ENCODE results near the gene SCAANT1.
A peak's percentile ranks its signal among the peaks of the same experiment; 100 is the strongest.

Gene SCAANT1

DNA sequence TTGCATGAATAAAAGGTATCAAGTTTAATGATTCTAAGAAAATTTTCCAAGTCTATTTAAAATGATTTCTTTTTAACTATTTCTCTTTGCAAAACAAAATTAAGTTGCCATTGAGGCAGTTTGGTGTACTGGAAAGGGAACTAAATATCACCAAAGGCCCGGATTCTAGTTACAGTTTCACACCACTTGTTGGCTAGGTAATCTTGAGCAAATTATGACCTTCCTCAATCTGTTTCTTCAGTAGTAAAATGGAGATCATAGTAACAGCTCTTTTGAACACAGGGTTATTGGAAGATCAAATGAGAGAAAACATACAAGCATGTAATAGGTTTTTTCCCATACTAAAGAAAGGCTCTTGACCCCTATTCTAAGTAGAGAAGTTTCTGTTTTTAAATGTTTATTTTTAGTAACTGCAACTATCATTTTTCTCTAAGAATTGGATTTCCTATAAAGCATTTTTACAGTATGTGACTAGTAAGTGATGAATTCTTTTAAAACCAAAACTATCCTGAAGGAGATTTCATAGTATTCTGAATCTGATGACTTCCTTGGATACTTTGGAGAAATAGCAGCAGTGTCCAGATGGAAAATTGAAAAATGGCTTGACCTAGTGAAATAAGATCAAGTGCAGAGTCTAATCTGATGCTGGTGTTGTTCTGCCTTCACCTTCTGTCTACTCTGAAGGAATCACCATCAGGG, 15.7 kb downstream of the SCAANT1 start:
- DNase-seq: no peak

- no peak for DNase-seq
Measured at GRCh38 chr3:63895422-63896189, 16.6 kb downstream of the SCAANT1 start.

DNA sequence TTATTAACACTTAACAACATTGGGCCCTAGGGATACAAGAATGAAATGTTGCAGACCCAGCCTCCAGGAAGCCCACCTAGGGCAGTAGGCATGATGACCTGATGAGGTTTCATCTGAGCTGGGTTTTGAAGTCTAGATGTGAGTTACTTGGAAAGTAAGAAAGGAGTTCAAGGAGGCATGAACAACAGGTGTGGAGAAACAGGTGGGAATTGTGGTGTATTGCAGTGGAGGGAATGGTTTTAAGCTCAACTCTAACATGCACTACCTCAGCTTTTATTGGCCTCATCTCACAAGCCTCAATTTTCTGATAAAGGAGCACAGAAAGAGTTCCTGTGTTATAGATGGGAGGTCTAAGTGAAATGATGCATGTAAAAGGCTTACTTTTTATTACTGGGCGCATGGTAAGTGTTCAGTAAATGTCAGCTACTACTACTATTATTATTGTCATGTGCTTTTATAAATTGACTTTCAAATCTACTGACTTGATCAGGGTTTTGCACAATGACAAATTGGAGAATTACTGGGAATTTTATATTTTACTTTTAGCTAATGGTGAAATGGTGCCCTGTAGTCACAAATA, 19.3 kb downstream of the SCAANT1 start:
- no peak for DNase-seq

DNA sequence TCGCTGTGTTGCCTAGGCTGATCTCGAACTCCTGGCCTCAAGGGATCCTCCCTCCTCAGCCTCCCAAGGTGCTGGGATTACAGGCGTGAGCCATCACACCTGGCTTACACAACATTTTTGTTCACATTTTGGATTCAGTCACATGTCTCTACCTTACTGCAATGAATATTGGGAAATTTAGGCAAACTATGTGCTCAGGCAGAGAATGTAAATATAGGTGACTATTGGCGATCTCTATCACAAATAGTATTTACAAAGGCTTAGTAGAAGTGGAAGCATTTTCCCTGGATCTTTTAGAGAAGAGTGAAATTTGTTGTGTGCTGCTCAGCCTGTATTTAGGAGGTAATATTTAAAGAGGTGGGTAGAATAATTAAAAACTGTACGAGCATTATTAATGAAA, 20.7 kb downstream of the SCAANT1 start:
- DNase-seq: no peak

- no peak for DNase-seq
Measured at GRCh38 chr3:63886858-63887257, 25.3 kb downstream of the SCAANT1 start.

GRCh38 chr3:63880653-63881052, 31.5 kb downstream of the SCAANT1 start:
- DNase-seq: no peak

DNA sequence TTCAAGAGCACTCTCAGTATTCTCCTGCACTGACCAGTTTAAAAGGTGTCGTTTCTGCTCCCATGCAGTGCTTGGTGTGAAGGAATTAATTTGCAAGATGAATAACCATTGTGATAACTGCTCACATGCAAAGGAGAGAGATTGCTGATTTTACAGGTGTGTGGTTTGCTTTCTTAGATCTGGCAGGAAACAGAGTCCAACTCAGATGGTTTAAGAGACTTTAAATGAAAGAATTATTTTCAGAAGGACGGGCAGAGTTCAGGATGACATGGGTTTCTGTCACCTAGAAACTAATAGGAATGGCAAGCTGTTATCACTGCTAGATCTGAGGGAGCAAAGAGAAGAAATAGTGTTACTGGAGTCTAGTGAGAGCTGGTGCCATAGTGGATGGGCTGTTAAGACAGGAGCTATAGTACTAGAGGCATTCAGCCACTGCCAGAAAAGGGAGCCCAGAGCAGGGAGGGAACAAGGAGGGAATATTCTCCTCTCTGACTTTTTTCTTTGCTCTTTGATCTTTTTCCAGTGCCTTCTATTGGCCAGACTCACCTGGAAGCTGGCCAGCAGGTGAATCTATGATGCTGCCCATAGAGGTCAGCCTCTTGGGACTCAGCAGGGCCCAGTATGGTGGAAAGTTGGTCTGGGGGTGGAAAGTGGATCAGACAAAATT, 33.7 kb downstream of the SCAANT1 start:
- DNase-seq: no peak

DNA sequence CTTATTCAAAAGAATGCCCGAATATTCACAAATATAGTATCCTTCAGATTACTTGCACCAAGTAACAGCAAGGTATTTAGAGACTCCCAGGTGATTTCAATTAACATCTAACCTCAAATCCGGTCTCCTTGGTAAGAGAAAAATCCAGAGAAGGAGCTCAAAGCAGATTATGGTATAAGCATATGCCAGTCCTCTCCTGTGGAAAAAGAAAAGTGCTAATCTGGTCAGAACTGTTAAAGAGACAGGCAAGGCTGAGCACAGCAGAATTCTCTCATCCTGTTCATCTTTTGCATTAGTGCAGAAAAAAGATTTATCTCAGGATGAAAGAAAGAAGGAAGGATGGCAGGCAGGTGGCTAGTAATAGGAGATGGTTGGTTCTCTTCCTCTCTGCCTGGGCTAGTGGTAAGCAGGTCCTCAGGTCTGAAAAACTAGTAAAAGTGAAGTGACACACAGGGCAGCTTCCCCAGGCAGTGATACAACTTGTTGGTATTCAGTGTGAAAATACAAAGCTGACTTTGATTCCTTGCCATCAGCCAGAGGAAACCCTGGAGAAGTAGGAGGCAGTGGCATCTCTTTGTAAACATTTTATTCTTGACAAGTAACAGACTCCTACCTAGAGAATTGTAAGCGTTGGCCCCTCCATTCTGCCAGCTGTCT, 34.3 kb downstream of the SCAANT1 start:
- no peak for DNase-seq

DNA sequence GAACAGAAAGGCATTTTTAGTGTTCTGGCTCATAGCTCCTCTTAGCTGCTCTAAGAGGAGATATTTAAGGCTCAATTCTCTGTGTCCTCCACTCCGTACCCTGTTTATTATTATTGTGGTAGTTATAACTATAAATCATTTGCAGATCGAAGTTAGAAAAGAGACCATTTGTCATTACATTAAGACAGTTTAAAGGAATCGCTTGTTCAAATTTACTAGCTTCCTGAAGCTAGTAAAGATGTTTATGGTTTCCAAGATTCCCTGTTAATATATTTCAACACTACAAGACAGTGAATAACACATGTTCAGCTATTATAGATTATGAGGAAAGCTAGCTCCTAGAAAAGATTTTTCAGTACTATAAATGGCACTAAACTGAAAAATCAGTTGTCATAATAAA, 35.9 kb downstream of the SCAANT1 start:
- no peak for DNase-seq

- DNase-seq: no peak
Measured at GRCh38 chr3:63875510-63875909, 36.7 kb downstream of the SCAANT1 start.

DNA sequence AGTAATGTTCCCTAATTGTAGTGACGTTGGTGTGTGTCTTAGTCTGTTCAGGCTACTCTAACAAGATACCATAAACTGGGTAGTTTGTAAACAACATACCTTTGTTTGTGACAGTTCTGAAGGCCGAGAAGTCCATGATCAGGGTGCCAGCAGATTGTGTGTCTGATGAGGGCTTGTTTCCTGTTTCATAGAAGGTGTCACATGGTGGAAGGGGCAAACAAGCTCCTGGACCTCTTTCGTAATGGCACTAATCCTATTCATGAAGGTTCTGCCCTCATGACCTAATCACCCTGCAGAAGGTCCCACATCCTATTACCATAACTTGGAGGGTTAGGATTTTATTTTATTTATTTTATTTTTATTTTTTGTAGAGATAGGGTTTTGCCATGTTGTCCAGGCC, 37.4 kb downstream of the SCAANT1 start:
- DNase-seq: no peak

DNA sequence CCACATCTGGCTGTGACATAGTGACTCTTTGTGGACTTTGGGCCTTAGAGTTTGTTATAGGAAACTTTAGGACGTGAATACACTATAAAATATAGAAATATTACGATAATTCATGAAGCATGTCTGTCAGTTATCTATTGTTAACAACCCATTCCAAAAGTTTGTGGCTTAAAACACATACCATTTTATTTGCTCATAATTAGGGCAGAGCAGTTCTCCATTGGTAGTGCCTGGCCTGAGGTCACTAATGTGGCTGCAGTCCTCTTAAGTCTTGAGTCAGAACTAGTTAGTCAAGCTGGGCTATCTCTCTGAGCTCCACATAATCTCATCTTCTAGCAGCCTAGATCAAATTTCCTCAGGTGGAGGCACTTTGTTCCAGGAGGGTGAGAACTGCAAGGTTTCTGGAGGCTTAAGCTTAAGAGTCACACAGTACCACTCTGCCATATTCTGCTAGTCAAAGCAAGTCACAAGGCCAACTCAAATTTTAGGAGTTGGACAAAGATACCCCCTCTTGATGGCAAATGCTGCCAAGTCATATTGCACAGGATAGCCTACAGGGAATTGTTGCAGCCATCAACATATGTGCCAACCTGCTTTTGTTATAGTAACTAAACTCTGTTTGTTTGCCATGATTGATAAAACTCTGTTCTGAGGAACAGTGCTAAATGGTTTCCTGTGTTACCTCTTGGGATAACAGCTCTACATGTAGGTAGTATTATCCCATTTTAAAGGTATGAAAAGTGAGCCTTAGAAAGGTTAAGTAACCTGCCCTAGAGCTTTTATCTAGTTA, 39.9 kb downstream of the SCAANT1 start:
- DNase-seq: no peak

DNA sequence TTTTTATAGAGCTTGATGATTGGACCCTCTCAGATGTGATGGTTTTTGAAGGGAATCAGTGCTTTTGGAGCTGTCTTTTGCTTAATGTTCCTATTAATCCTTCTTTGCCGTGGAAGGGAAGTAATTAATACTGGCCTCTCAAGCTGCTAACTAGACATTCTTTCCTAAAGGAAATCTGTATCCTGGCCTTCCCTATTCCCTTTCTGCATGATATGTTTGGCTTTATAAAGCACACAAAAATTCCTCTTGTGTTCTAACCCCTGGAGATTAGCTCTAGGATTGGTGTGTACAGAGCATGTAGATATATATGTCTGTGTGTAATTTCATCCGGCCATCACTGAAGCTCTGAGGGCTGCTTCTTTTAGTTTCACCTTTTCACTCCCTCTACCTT, 41.6 kb downstream of the SCAANT1 start:
- no peak for DNase-seq

DNA sequence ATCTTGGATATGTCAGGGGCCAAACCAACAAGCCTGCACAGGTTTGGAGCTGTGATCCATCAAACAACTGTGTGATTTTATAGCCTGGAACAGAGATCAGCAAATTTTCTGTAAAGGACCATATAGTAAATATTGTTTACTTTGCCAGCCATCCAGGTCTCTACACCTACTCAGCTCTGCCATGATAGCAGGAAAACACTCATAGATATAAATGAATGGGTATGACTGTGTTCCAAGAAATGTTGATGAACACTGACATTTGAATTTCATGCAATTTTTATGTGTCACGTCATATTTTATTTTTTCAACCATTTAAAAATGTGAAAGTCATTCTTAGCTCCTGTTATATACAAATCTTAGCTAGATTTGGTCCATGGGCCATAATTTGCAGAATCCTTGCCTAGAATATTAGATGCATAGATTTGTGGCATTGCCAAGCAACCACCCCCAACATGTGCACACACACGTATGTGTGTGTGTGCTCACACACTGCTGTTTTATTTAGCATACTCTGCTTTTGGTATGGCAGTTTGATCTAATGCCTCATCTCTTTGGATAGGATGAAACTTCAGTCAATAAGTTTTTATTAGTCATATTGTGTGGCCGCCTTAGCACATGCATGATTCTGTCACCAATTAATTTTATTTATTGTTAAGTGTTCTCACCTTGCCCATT, 42.1 kb downstream of the SCAANT1 start:
- no peak for DNase-seq

- no peak for DNase-seq
Measured at GRCh38 chr3:63867225-63867624, 45.0 kb downstream of the SCAANT1 start.

DNA sequence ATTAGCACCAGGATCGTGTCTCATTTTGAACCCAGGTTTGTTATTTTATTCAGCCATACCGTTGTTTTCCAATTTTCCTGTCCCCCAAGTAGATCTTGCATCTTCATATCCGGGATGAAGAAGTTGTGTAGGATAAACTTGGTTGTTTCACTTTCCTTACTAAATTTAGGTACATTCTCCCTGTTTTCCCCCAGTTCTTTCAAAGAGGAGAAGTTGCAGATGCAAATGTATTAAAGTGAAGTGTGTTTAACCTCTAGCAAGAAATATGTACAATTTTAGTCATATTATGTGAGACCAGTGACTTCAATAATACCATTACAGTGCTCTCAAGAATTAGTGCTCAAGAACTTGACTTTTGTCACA, 47.2 kb downstream of the SCAANT1 start:
- no peak for DNase-seq

DNA sequence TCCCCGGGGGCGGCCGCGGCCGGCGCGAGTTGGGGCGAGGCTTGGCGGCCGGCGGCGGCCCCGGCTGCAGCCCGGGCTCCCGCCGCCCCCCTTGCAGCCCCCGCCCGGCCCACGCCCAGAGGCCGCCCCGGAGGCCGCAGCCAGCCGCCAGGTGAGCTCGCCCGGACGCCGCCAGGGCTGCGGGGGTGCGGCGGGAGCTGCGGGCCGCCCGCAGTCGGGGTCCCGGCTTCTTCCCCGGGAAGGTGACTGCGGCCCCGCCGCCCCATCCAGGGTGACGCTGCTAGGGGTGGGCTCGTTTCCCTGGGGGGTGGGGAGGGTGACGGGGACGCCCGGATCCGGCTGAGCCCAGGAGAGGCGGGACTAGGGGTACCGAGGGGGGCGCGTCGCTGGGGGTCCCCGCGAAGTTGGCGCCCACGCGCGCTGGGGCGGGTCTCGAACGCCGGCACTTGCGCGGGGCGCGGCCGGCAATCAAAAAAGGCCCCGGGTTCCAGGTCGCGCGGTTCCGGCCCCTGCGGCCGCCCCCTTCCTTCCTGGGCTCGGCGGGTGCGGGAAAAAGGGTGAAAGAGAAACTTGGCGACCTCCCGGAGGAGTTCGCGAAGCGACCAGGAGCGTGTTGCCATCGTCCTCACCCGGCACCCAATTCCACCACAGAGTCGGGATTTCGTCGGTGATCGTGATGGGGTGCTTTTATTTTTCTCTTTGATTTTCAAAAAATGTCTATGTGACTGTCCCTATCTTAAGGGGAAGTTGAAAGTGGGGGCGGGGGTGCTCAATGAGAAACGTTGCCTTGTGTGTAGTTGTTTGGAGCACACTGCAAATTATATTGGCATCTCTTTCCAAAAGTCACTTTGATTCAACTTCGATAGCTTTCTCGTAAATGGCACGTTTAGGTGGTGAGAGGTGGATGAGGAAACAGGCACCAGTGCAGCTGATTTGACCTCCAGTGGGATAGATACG, 47.9 kb downstream of the SCAANT1 start:
- DNase-seq: no peak

GRCh38 chr3:63863150-63864007, 48.8 kb downstream of the SCAANT1 start, which contains the start of the genes ATXN7 and THOC7:
Gene ATXN7, plus strand, starts transcription at chr3:63863867. Its CDS starts 48,732 bp downstream, at chr3:63912599.
Gene THOC7, minus strand, starts transcription at chr3:63863805. Its CDS starts 15 bp downstream, at chr3:63863790.
- DNase-seq: peak; percentile 16 to 38

DNA sequence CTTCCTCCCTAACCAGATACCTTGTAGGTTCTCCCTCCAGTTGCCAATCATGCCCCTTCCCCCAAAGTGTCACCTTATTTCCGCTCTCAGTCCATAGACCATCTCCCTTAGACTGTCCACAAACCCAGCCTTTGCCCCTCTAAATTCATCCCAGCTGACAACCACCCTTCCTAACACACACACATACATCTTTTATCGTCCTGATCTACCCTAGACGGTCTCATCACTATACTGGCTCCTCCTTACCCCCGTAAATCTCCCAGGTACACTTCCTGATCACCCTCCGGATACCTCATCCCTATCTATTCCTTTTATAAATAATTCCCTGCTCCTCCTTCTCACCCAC, 49.4 kb downstream of the SCAANT1 start:
- DNase-seq: no peak
